ENCODE results near the gene SOST. TPM values are rescaled to one million over a fixed set of nuclear protein-coding genes. Genes with fewer than 3 reads are reported as not detected.

The SOST gene
- total RNA-seq, 1 donor, result 0.09 TPM

GRCh38 chr17:43782913-43783680, 24.5 kb upstream of the SOST start:
- DNase-seq (ENCODE audit: low read depth), result no peak
- TF ChIP-seq CTCF (IDR thresholded peaks at IDR 0.05; ENCODE audit: insufficient read depth, low read length), result no peak
- H3K4me3 ChIP-seq (ENCODE audit: low read depth, low read length), result no peak overlapping the region

GRCh38 chr17:43780135-43780534, 21.5 kb upstream of the SOST start, which contains the start of gene CFAP97D1:
Gene CFAP97D1 (plus strand): TSS chr17:43780435. CDS start chr17:43780463, 28 bp downstream.
- peak within 1 kb of the TSS; percentile 91 for H3K4me3 ChIP-seq (ENCODE audit: low read depth, low read length)
- DNase-seq (ENCODE audit: low read depth), result no peak
- TF ChIP-seq CTCF (IDR thresholded peaks at IDR 0.05; ENCODE audit: insufficient read depth, low read length), result no peak

GRCh38 chr17:43779145-43780125, 20.8 kb upstream of the SOST start:
- TF ChIP-seq CTCF (IDR thresholded peaks at IDR 0.05; ENCODE audit: insufficient read depth, low read length), result peak; percentile 2
- DNase-seq (ENCODE audit: low read depth), result no peak
- H3K4me3 ChIP-seq (ENCODE audit: low read depth, low read length), result peak overlapping the region; percentile 91

- peak within 1 kb of the TSS; percentile 91 for H3K4me3 ChIP-seq (ENCODE audit: low read depth, low read length)
- TF ChIP-seq CTCF (IDR thresholded peaks at IDR 0.05; ENCODE audit: insufficient read depth, low read length), result no peak
- peak; percentile 89 for DNase-seq (ENCODE audit: low read depth)
Observed at GRCh38 chr17:43778337-43779144, 19.9 kb upstream of the SOST start, which contains the start of gene DUSP3. Gene DUSP3 (minus strand): TSS chr17:43778977. CDS start chr17:43778924, 53 bp downstream.

GRCh38 chr17:43774304-43775250, 16.0 kb upstream of the SOST start:
- TF ChIP-seq CTCF (IDR thresholded peaks at IDR 0.05; ENCODE audit: insufficient read depth, low read length), result no peak
- no peak overlapping the region for H3K4me3 ChIP-seq (ENCODE audit: low read depth, low read length)

More at GRCh38 chr17:43774304-43775250, 16.0 kb upstream of the SOST start:
- no peak for DNase-seq (ENCODE audit: low read depth)

Measured in fibroblast of the aortic adventitia (primary cell).